ENCODE measurements around the gene HPS4. TPM values are rescaled to one million over a fixed set of nuclear protein-coding genes. Genes with fewer than 3 reads are reported as not detected.

Gene HPS4
- total RNA-seq, 1 donor from 2014 or later = 95.5 TPM

DNA sequence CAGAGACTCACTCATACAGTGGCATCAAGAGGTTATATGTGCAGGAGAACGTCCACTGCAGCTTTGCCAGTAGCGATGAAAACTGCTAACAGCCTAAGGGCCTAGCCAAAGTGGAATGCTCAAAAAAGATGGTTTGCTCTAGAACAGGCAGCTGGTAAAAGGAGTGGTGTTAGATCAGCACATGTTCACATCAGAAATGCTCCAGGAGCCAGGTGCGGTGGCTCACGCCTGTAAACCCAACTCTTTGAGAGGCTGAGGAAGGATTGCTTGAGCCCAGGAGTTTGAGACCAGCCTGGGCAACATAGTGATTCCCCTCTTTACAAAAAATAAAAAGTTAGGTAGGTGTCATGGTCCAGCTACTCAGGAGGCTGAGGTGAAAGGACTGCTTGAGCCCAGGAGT is 39.0 kb upstream of the HPS4 start:
- H3K4me3 ChIP-seq = no peak overlapping the region
- no peak overlapping the region for H2AFZ ChIP-seq (replicated peaks)
- Mint-ChIP-seq H3K27ac (no peak overlapping the region), H3K36me3 (peaks cover 7% of the 10 kb centered on the region), H3K4me1 (peaks cover 1% of the 10 kb centered on the region), H3K9me3 (no peaks in the 10 kb centered on the region), H3K4me3 (no peak overlapping the region), H3K27me3 (ENCODE audit: insufficient read depth, low read depth) (no peaks in the 10 kb centered on the region)
- H3K36me3 ChIP-seq = no peaks in the 10 kb centered on the region
- no peaks in the 10 kb centered on the region for H3K4me1 ChIP-seq
- H3K79me2 ChIP-seq (ENCODE audit: low read depth) = no peaks in the 10 kb centered on the region
- no peak overlapping the region for H3K4me2 ChIP-seq
- DNase-seq (ENCODE audit: low spot score) = no peak
- H3K9me3 ChIP-seq (ENCODE audit: low read depth) = no peaks in the 10 kb centered on the region
- no peak overlapping the region for H3K9ac ChIP-seq
- peak overlapping the region; percentile 46 for H3K27ac ChIP-seq
- H4K20me1 ChIP-seq (ENCODE audit: low read depth) = no peaks in the 10 kb centered on the region
- TF ChIP-seq, protein P1, sequence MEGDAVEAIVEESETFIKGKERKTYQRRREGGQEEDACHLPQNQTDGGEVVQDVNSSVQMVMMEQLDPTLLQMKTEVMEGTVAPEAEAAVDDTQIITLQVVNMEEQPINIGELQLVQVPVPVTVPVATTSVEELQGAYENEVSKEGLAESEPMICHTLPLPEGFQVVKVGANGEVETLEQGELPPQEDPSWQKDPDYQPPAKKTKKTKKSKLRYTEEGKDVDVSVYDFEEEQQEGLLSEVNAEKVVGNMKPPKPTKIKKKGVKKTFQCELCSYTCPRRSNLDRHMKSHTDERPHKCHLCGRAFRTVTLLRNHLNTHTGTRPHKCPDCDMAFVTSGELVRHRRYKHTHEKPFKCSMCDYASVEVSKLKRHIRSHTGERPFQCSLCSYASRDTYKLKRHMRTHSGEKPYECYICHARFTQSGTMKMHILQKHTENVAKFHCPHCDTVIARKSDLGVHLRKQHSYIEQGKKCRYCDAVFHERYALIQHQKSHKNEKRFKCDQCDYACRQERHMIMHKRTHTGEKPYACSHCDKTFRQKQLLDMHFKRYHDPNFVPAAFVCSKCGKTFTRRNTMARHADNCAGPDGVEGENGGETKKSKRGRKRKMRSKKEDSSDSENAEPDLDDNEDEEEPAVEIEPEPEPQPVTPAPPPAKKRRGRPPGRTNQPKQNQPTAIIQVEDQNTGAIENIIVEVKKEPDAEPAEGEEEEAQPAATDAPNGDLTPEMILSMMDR (IDR thresholded peaks at IDR 0.05) = no peak
- no peak for TF ChIP-seq EZH2phosphoT487 (IDR thresholded peaks at IDR 0.05)
- TF ChIP-seq EZH2 (IDR thresholded peaks at IDR 0.05) = no peak
- no peaks in the 10 kb centered on the region for H3K27me3 ChIP-seq
- H3F3A ChIP-seq (ENCODE audit: low read depth) = peaks cover 4% of the 10 kb centered on the region

DNA sequence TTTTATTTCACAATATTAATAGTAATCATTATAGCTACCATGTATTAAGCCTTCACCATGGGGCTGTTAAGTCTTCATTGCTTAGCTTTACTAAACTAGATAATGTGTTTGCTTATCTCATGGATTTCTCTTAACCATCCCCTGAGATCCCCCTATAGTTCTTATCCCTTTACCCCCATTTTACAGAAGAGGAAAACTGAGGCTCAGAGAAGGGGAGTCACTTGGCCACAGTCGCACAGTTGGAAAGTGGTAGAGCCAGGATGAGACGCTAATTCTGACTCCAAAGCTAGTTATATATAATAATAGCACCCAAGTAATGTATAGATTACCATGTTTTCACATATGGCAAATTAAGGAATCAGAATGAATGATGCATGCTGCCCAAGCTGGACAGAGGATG is 38.4 kb upstream of the HPS4 start:
- Mint-ChIP-seq H3K27ac (no peak overlapping the region), H3K36me3 (peaks cover 7% of the 10 kb centered on the region), H3K9me3 (no peaks in the 10 kb centered on the region), H3K4me3 (no peak overlapping the region), H3K4me1 (no peaks in the 10 kb centered on the region), H3K27me3 (ENCODE audit: insufficient read depth, low read depth) (no peaks in the 10 kb centered on the region)
- no peak overlapping the region for H2AFZ ChIP-seq (replicated peaks)
- no peaks in the 10 kb centered on the region for H3K27me3 ChIP-seq
- no peaks in the 10 kb centered on the region for H4K20me1 ChIP-seq (ENCODE audit: low read depth)
- H3K9ac ChIP-seq = no peak overlapping the region
- no peaks in the 10 kb centered on the region for H3K9me3 ChIP-seq (ENCODE audit: low read depth)
- H3K79me2 ChIP-seq (ENCODE audit: low read depth) = no peaks in the 10 kb centered on the region
- H3F3A ChIP-seq (ENCODE audit: low read depth) = peaks cover 4% of the 10 kb centered on the region
- no peak overlapping the region for H3K27ac ChIP-seq
- no peaks in the 10 kb centered on the region for H3K4me1 ChIP-seq
- no peak overlapping the region for H3K4me2 ChIP-seq
- no peaks in the 10 kb centered on the region for H3K36me3 ChIP-seq
- DNase-seq (ENCODE audit: low spot score) = no peak
- no peak overlapping the region for H3K4me3 ChIP-seq
- TF ChIP-seq, protein P1 (IDR thresholded peaks at IDR 0.05) = no peak
- TF ChIP-seq EZH2 (IDR thresholded peaks at IDR 0.05) (no peak), EZH2phosphoT487 (IDR thresholded peaks at IDR 0.05) (no peak)

- Mint-ChIP-seq H3K27ac (no peak overlapping the region), H3K36me3 (no peaks in the 10 kb centered on the region), H3K4me3 (no peak overlapping the region), H3K9me3 (no peaks in the 10 kb centered on the region), H3K27me3 (ENCODE audit: insufficient read depth, low read depth) (peaks cover 2% of the 10 kb centered on the region), H3K4me1 (peaks cover 18% of the 10 kb centered on the region)
- H3K79me2 ChIP-seq (ENCODE audit: low read depth) = peaks cover 15% of the 10 kb centered on the region
- H3K9me3 ChIP-seq (ENCODE audit: low read depth) = no peaks in the 10 kb centered on the region
- no peak overlapping the region for H3K9ac ChIP-seq
- H3K27ac ChIP-seq = no peak overlapping the region
- no peak overlapping the region for H3K4me3 ChIP-seq
- H3K27me3 ChIP-seq = no peaks in the 10 kb centered on the region
- no peak overlapping the region for H3K4me2 ChIP-seq
- TF ChIP-seq, protein P1 (IDR thresholded peaks at IDR 0.05) = no peak
- TF ChIP-seq EZH2phosphoT487 (IDR thresholded peaks at IDR 0.05) (no peak), EZH2 (IDR thresholded peaks at IDR 0.05) (no peak)
- H3K4me1 ChIP-seq = peaks cover 9% of the 10 kb centered on the region
- DNase-seq (ENCODE audit: low spot score) = no peak
- no peaks in the 10 kb centered on the region for H3K36me3 ChIP-seq
- H2AFZ ChIP-seq (replicated peaks) = no peak overlapping the region
- peaks cover under 1% of the 10 kb centered on the region for H3F3A ChIP-seq (ENCODE audit: low read depth)
- no peaks in the 10 kb centered on the region for H4K20me1 ChIP-seq (ENCODE audit: low read depth)
Measured at GRCh38 chr22:26517429-26517828, 33.8 kb upstream of the HPS4 start.
